ENCODE data around the gene TGM3. TPM values are rescaled to one million over a fixed set of nuclear protein-coding genes. Genes with fewer than 3 reads are reported as not detected.

TGM3 gene
- total RNA-seq, 2 donors from 2014 or later, result 0.27 TPM; not detected in 1

- no peak overlapping the region for H3K27ac ChIP-seq
- no peak overlapping the region for H3K4me3 ChIP-seq
- H3K9me3 ChIP-seq, result no peaks in the 10 kb centered on the region
- TF ChIP-seq, protein P1, sequence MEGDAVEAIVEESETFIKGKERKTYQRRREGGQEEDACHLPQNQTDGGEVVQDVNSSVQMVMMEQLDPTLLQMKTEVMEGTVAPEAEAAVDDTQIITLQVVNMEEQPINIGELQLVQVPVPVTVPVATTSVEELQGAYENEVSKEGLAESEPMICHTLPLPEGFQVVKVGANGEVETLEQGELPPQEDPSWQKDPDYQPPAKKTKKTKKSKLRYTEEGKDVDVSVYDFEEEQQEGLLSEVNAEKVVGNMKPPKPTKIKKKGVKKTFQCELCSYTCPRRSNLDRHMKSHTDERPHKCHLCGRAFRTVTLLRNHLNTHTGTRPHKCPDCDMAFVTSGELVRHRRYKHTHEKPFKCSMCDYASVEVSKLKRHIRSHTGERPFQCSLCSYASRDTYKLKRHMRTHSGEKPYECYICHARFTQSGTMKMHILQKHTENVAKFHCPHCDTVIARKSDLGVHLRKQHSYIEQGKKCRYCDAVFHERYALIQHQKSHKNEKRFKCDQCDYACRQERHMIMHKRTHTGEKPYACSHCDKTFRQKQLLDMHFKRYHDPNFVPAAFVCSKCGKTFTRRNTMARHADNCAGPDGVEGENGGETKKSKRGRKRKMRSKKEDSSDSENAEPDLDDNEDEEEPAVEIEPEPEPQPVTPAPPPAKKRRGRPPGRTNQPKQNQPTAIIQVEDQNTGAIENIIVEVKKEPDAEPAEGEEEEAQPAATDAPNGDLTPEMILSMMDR (IDR thresholded peaks at IDR 0.05), result no peak
- H3K36me3 ChIP-seq, result no peaks in the 10 kb centered on the region
- no peaks in the 10 kb centered on the region for H3K4me1 ChIP-seq (ENCODE audit: control insufficient read depth in 1 of 2, low read depth in 2 of 2)
- no peaks in the 10 kb centered on the region for H3K27me3 ChIP-seq (replicated peaks; ENCODE audit: insufficient read depth)
- no peak for ATAC-seq (ENCODE audit: insufficient number of reproducible peaks, low FRiP score, low read depth)
- DNase-seq (ENCODE audit: low spot score), result no peak
These were observed 91.8 kb downstream of the TGM3 start for GRCh38 chr20:2387580-2387979.

Other genes starting within 250 kb of the TGM3 start
- 10 to 100 TPM; 25.4 to 31.5 TPM for gene STK35, start 194.2 kb upstream of the TGM3 start, total RNA-seq
- not detected for gene TGM6, start 84.9 kb downstream of the TGM3 start, total RNA-seq
- 100 to 1,000 TPM; 107 to 153 TPM for gene SNRPB, start 174.8 kb downstream of the TGM3 start, total RNA-seq
- 10 to 100 TPM in 1 of 2 donors, 1 to 10 TPM in 1; 9.3 to 16.9 TPM for gene ZNF343, start 212.9 kb downstream of the TGM3 start, total RNA-seq
- gene TMC2, start 240.6 kb downstream of the TGM3 start, total RNA-seq, result not detected